Lower leg skin (tissue), 3 donors: ENCODE measurements around the gene IFNGR2.

ENCODE experiments used
- POLR2A ChIP-seq, 2 donors: fragments of 450-650 bp; IDR thresholded peaks; one replicate each; pipeline ENCODE4 v1.6.1; 2016 to 2017; ENCODE audit warnings: antibody characterized with exemption in 2 of 2, mild to moderate bottlenecking in 1 of 2, moderate library complexity in 1 of 2
- TF ChIP-seq, protein P1 (sequence below), 3 donors: fragments of 450-650 bp; IDR thresholded peaks; one replicate each; pipeline ENCODE4 v1.5.1; 2016; ENCODE audit warnings: antibody characterized with exemption in 3 of 3, mild to moderate bottlenecking in 3 of 3, moderate library complexity in 2 of 3

DNA sequence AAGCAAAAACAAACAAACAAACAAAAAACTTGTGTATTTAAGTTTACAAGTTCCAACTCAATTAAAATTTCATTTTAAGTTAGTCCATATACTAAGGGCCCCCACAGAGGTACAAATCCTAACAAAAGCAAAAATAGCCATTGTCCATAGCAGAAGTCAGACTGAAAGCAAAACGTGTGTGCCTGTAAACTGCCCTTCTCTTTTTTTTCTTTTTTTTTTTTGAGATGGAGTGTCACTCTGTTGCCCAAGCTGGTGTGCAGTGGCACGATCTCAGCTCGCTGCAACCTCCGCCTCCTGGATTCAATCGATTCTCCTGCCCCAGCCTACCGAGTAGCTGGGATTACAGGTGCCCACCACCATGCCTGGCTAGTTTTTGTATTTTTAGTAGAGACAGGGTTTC is 11.6 kb upstream of the IFNGR2 start:
- TF ChIP-seq, protein P1, sequence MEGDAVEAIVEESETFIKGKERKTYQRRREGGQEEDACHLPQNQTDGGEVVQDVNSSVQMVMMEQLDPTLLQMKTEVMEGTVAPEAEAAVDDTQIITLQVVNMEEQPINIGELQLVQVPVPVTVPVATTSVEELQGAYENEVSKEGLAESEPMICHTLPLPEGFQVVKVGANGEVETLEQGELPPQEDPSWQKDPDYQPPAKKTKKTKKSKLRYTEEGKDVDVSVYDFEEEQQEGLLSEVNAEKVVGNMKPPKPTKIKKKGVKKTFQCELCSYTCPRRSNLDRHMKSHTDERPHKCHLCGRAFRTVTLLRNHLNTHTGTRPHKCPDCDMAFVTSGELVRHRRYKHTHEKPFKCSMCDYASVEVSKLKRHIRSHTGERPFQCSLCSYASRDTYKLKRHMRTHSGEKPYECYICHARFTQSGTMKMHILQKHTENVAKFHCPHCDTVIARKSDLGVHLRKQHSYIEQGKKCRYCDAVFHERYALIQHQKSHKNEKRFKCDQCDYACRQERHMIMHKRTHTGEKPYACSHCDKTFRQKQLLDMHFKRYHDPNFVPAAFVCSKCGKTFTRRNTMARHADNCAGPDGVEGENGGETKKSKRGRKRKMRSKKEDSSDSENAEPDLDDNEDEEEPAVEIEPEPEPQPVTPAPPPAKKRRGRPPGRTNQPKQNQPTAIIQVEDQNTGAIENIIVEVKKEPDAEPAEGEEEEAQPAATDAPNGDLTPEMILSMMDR (IDR thresholded peaks at IDR 0.05) = no peak
- no peak for TF ChIP-seq POLR2A (IDR thresholded peaks at IDR 0.05)
